ENCODE measurements around the gene KANSL1. TPM values are rescaled to one million over a fixed set of nuclear protein-coding genes. Genes with fewer than 3 reads are reported as not detected.
"Not testable (repeated sequence)": the region's sequence is repeated elsewhere in the genome, so short reads cannot be mapped to it uniquely, and the experiment has no call there.

KANSL1 gene
- 10 to 100 TPM; 36.9 to 96.5 (median 81.9) TPM for total RNA-seq

GRCh38 chr17:46193151-46193625 lies at the start of gene KANSL1:
KANSL1 (minus strand) TSS chr17:46193429; CDS start chr17:46172143, 21,286 bp downstream.
- Histone ChIP-seq H3K27ac (peak within 1 kb of the TSS; percentile 99), H3K4me3 (peak within 1 kb of the TSS; percentile 79 to 96 (median 84)), H3K4me1 (replicated peaks in 1 of 2) (peaks cover 18 to 22% of the 10 kb centered on the region in 2 donors)
- ATAC-seq (replicated peaks in 6 of 8) = peak; percentile 59 to 79 (median 73)
- in situ Hi-C loops (cut with MboI; ENCODE audit: low pct_unique_long_range_greater_than_20kb in 2 of 9, low sequenced_read_pairs in 9 of 9, unreplicated experiment in 9 of 9) = no loop called here
- WGBS, 10 experiments = 0% methylated on average over 1 to 29 of the region's 72 CpGs; no CpG with 5 or more reads in 7 of the 10 experiments

DNA sequence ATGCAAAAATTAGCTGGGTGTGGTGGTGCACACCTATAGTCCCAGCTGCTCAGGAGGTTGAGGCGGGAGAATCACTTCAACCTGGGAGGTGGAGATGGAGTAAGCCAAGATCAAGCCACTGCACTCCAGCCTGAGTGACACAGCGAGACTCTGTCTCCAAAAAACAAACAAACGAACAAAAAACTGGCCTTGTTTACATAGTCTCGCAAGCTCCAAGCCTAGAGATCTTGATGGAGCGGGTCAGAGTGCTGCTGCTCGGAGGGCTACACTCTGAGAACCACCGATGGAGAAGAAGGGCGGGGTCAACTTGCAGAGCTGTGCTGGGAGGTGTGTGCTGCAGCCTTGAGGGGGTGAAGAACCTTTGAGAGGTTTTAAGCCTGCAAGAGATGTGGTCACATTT lies 38.1 kb upstream of the KANSL1 start:
- WGBS, 10 experiments = no CpG with 5 or more reads among the region's 8 CpGs
- in situ Hi-C loops (cut with MboI; ENCODE audit: low pct_unique_long_range_greater_than_20kb in 2 of 9, low sequenced_read_pairs in 9 of 9, unreplicated experiment in 9 of 9); ATAC-seq (replicated peaks in 6 of 8); H3K27ac ChIP-seq; H3K4me1 ChIP-seq (replicated peaks in 1 of 2); H3K4me3 ChIP-seq: not testable (repeated sequence)

GRCh38 chr17:46225274-46225794 lies 32.1 kb upstream of the KANSL1 start:
- 0 to 13% (median 2%) methylated on average over 1 to 8 of the region's 22 CpGs; no CpG with 5 or more reads in 5 of the 10 experiments for WGBS, 10 experiments
- ATAC-seq (replicated peaks in 6 of 8) = peak; percentile 99 to 100 (median 100)
- Histone ChIP-seq H3K27ac (peak overlapping the region; percentile 54 to 71), H3K4me3 (peak overlapping the region; percentile 27 to 100 (median 96))
- in situ Hi-C loops (cut with MboI; ENCODE audit: low pct_unique_long_range_greater_than_20kb in 2 of 9, low sequenced_read_pairs in 9 of 9, unreplicated experiment in 9 of 9); H3K4me1 ChIP-seq (replicated peaks in 1 of 2): not testable (repeated sequence)

GRCh38 chr17:46224864-46225263 lies 31.6 kb upstream of the KANSL1 start:
- Histone ChIP-seq H3K27ac (peak overlapping the region; percentile 75 to 78), H3K4me3 (peak overlapping the region; percentile 87 to 100 (median 97))
- WGBS, 10 experiments = no CpG with 5 or more reads among the region's 54 CpGs
- ATAC-seq (replicated peaks in 6 of 8) = peak; percentile 54 to 77 (median 74)
- in situ Hi-C loops (cut with MboI; ENCODE audit: low pct_unique_long_range_greater_than_20kb in 2 of 9, low sequenced_read_pairs in 9 of 9, unreplicated experiment in 9 of 9); H3K4me1 ChIP-seq (replicated peaks in 1 of 2): not testable (repeated sequence)

GRCh38 chr17:46223041-46223440 lies 29.8 kb upstream of the KANSL1 start:
- in situ Hi-C loops (cut with MboI; ENCODE audit: low pct_unique_long_range_greater_than_20kb in 2 of 9, low sequenced_read_pairs in 9 of 9, unreplicated experiment in 9 of 9); ATAC-seq (replicated peaks in 6 of 8): not testable (repeated sequence)

GRCh38 chr17:46216682-46217081 lies 23.5 kb upstream of the KANSL1 start:
- Histone ChIP-seq H3K27ac (no peak overlapping the region), H3K4me3 (no peak overlapping the region), H3K4me1 (replicated peaks in 1 of 2) (no peaks in the 10 kb centered on the region)
- ATAC-seq (replicated peaks in 6 of 8) = no peak
- in situ Hi-C loops (cut with MboI; ENCODE audit: low pct_unique_long_range_greater_than_20kb in 2 of 9, low sequenced_read_pairs in 9 of 9, unreplicated experiment in 9 of 9) = no loop called here
- 43 to 93% (median 83%) methylated on average over 1 to 3 of the region's 3 CpGs; no CpG with 5 or more reads in 3 of the 10 experiments for WGBS, 10 experiments

More at GRCh38 chr17:46223041-46223440, 29.8 kb upstream of the KANSL1 start:
- not testable (repeated sequence) for H3K27ac ChIP-seq; H3K4me1 ChIP-seq (replicated peaks in 1 of 2); H3K4me3 ChIP-seq
- WGBS, 10 experiments = no CpG with 5 or more reads among the region's 2 CpGs

- Histone ChIP-seq H3K27ac (no peak overlapping the region), H3K4me3 (no peak overlapping the region), H3K4me1 (replicated peaks in 1 of 2) (no peaks in the 10 kb centered on the region)
- in situ Hi-C loops (cut with MboI; ENCODE audit: low pct_unique_long_range_greater_than_20kb in 2 of 9, low sequenced_read_pairs in 9 of 9, unreplicated experiment in 9 of 9) = no loop called here
- peak in 6 of 8 experiments; percentile 35 to 94 (median 70) for ATAC-seq (replicated peaks in 6 of 8)
- WGBS, 10 experiments = 41 to 72% (median 61%) methylated on average over 5 to 11 of the region's 11 CpGs
Observed at GRCh38 chr17:46212634-46213435, 19.6 kb upstream of the KANSL1 start.

DNA sequence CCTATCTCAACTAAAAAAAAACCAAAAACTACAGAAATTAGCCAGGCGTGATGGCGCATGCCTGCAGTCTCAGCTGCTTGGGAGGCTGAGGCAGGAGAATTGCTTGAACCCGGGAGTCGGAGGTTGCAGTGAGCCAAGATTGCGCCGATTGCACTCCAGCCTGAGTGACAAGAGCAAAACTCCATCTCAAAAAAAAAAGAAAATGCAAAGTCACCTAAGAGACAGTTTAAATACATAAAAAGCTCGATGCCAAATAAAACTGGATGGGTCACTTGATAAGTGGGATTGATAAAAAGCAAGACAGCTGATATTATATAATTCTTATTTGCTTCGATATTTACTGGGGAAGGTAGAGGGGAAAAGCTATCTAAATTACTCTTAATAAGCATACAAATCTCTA lies 15.8 kb upstream of the KANSL1 start:
- in situ Hi-C loops (cut with MboI; ENCODE audit: low pct_unique_long_range_greater_than_20kb in 2 of 9, low sequenced_read_pairs in 9 of 9, unreplicated experiment in 9 of 9) = no loop called here
- WGBS, 10 experiments = 83 to 100% (median 100%) methylated on average over 2 to 8 of the region's 8 CpGs
- Histone ChIP-seq H3K27ac (no peak overlapping the region), H3K4me3 (no peak overlapping the region), H3K4me1 (replicated peaks in 1 of 2) (no peaks in the 10 kb centered on the region)
- no peak for ATAC-seq (replicated peaks in 6 of 8)

DNA sequence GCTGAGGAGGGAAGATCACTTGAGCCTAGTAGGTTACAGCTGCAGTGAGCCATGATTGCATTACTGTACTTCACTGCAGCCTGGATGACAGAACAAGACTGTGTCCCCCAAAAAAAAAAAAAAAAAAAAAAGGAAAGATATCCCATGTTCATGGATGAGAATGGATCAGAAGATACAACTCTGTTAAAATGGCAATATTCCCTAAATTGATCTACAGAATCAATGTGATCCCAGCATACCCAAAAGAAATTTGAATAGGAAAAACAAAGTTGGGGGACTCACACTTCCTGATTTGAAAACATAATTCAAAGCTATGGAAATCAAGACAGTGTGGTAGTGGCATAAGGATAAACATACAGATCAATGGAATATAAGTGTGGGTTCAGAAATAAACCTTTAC lies 12.7 kb upstream of the KANSL1 start:
- H3K4me3 ChIP-seq = no peak overlapping the region
- no peak overlapping the region for H3K27ac ChIP-seq
- in situ Hi-C loops (cut with MboI; ENCODE audit: low pct_unique_long_range_greater_than_20kb in 2 of 9, low sequenced_read_pairs in 9 of 9, unreplicated experiment in 9 of 9) = no loop called here
- no peaks in the 10 kb centered on the region for H3K4me1 ChIP-seq (replicated peaks in 1 of 2)
- no peak for ATAC-seq (replicated peaks in 6 of 8)

GRCh38 chr17:46202424-46202823 lies 9.2 kb upstream of the KANSL1 start:
- Histone ChIP-seq H3K27ac (no peak overlapping the region), H3K4me3 (no peak overlapping the region), H3K4me1 (replicated peaks in 1 of 2) (no peaks in the 10 kb centered on the region)
- in situ Hi-C loops (cut with MboI; ENCODE audit: low pct_unique_long_range_greater_than_20kb in 2 of 9, low sequenced_read_pairs in 9 of 9, unreplicated experiment in 9 of 9) = no loop called here
- peak in 1 of 8 experiments; percentile 36 for ATAC-seq (replicated peaks in 6 of 8)
- 74 to 100% (median 99%) methylated on average over 1 to 2 of the region's 2 CpGs for WGBS, 10 experiments

DNA sequence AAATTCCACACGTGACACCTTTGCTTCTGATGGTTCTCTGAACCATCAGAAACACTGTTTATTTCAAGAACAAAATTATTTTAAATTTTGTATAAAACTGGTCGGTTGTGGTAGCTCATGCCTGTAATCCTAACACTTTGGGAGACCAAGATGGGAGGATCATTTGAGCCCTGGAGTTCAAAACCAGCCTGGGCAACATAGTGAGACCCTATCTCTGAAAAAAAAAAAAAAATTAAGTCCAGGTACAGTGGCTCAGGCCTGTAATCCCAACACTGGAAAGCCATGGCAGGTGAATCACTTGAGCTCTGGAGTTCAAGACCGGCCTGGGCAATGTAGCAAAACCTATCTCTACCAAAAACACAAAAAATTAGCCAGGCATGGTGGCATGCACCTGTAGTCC lies 8.3 kb upstream of the KANSL1 start:
- no peak for ATAC-seq (replicated peaks in 6 of 8)
- in situ Hi-C loops (cut with MboI; ENCODE audit: low pct_unique_long_range_greater_than_20kb in 2 of 9, low sequenced_read_pairs in 9 of 9, unreplicated experiment in 9 of 9) = no loop called here
- 74 to 100% (median 97%) methylated on average over 1 to 3 of the region's 3 CpGs for WGBS, 10 experiments
- Histone ChIP-seq H3K27ac (no peak overlapping the region), H3K4me3 (no peak overlapping the region), H3K4me1 (replicated peaks in 1 of 2) (no peaks in the 10 kb centered on the region)

DNA sequence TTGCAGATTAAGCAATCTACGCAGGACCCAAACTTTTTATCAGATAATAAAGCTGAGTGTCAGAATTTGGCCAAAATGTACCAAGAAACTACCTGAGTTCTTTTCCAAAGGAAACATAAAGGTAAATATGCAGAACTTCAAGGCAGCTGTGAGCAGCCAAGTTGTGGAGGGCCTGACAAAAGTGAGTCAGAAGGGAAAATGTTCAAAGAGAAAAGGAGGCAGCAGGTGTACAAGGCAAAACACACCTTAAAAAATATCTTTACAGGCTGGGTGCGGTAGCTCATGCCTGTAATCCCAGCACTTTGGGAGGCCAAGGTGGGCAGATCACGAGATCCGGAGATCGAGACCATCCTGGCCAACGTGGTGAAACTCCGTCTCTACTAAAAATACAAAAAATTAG lies 7.0 kb upstream of the KANSL1 start:
- no peaks in the 10 kb centered on the region for H3K4me1 ChIP-seq (replicated peaks in 1 of 2)
- no peak overlapping the region for H3K4me3 ChIP-seq
- no peak overlapping the region for H3K27ac ChIP-seq
- in situ Hi-C loops (cut with MboI; ENCODE audit: low pct_unique_long_range_greater_than_20kb in 2 of 9, low sequenced_read_pairs in 9 of 9, unreplicated experiment in 9 of 9) = no loop called here
- ATAC-seq (replicated peaks in 6 of 8) = no peak
- 82 to 100% (median 96%) methylated on average over 1 to 7 of the region's 7 CpGs for WGBS, 10 experiments

GRCh38 chr17:46199379-46199778 lies 6.2 kb upstream of the KANSL1 start:
- Histone ChIP-seq H3K4me3 (no peak overlapping the region), H3K27ac (no peak overlapping the region), H3K4me1 (replicated peaks in 1 of 2) (peaks cover 0 to 1% of the 10 kb centered on the region in 2 donors)
- in situ Hi-C loops (cut with MboI; ENCODE audit: low pct_unique_long_range_greater_than_20kb in 2 of 9, low sequenced_read_pairs in 9 of 9, unreplicated experiment in 9 of 9) = no loop called here
- peak in 1 of 8 experiments; percentile 12 for ATAC-seq (replicated peaks in 6 of 8)

Data from motor neuron (in vitro differentiated cells).